ENCODE data around the gene KRT8. TPM values are rescaled to one million over a fixed set of nuclear protein-coding genes. Genes with fewer than 3 reads are reported as not detected.
A peak's percentile ranks its signal among the peaks of the same experiment; 100 is the strongest.

Gene KRT8
- polyA plus RNA-seq, 1 experiment = 18.2 TPM

DNA sequence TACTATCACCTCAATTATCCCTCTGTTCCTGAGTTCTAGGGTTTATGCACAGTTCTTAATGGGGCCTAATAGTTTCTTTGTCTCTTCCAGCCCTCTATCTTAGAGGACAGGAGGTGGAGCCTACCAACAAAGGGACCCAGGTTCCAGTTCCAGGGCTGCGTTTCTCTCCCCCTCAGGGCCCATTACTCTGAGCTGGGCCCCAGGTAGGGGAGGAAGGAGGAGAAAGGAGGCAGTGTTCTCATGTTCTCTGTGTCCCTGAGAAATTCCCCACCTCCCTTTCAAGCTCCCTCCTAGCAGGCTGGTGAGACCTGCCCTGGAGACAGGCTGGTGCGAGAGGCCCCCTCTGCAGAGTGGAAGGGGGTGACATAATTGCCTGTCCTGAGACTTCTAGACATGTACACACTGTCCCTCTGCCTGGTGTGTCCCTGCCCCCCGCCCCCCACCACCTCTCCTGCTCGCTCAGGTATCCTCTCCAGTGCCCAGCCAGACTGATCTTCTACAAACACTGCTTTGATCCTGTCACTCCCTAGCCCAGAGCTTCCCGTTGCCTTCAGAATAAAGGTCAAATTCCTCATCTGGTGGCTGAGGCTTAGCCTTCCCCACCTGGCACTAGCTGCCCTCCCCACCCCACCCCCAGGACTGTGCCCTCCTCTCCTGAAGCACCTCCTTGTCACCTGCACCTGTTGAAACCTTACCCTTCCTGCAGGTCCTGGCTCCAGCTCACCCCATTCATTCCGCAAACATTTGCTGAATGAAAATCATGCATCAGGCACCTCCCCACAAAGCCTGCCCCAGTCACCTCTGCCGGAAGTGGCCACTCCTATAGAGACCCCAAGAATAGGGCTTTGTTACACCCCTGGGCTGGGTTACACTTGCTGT lies 21.1 kb upstream of the KRT8 start:
- H3K27me3 ChIP-seq (ENCODE audit: control insufficient read depth, insufficient read depth, low read length) = no peaks in the 10 kb centered on the region
- CTCF ChIA-PET = interaction anchor here (0.6 to 5.9 kb wide), 4 partner anchors 41 to 1671 kb away, joined by 3 to 32 read pairs (median 16); no protein-coding TSS in a partner anchor
- POLR2A ChIA-PET = interaction anchor here (1.1 kb wide), 1 partner anchor 46 kb away, joined by 7 read pairs; no protein-coding TSS in a partner anchor
- DNase-seq (ENCODE audit: low read depth, low spot score) = no peak
- H3K9me3 ChIP-seq (ENCODE audit: control insufficient read depth, insufficient read depth, low read length) = no peaks in the 10 kb centered on the region
- no peak overlapping the region for H3K4me3 ChIP-seq (ENCODE audit: low read depth, low read length)
- no peak for TF ChIP-seq CTCF (IDR thresholded peaks at IDR 0.05; ENCODE audit: low read depth, low read length)
- H3K27ac ChIP-seq (ENCODE audit: low read depth, low read length) = peak overlapping the region; percentile 91

- no peaks in the 10 kb centered on the region for H3K9me3 ChIP-seq (ENCODE audit: control insufficient read depth, insufficient read depth, low read length)
- ChIA-PET CTCF (interaction anchor here (3.4 to 5.9 kb wide), 2 partner anchors 40 to 55 kb away, joined by 27 to 32 read pairs; no protein-coding TSS in a partner anchor), POLR2A (interaction anchor here (1.1 kb wide), 1 partner anchor 47 kb away, joined by 7 read pairs; no protein-coding TSS in a partner anchor)
- peak; percentile 62 for DNase-seq (ENCODE audit: low read depth, low spot score)
- H3K27ac ChIP-seq (ENCODE audit: low read depth, low read length) = peak overlapping the region; percentile 91
- H3K4me3 ChIP-seq (ENCODE audit: low read depth, low read length) = no peak overlapping the region
- H3K27me3 ChIP-seq (ENCODE audit: control insufficient read depth, insufficient read depth, low read length) = no peaks in the 10 kb centered on the region
- no peak for TF ChIP-seq CTCF (IDR thresholded peaks at IDR 0.05; ENCODE audit: low read depth, low read length)
Observed at GRCh38 chr12:52924764-52925716, 20.2 kb upstream of the KRT8 start.

- TF ChIP-seq CTCF (IDR thresholded peaks at IDR 0.05; ENCODE audit: low read depth, low read length) = no peak
- ChIA-PET CTCF (interaction anchor here (3.5 to 5.9 kb wide), 2 partner anchors 37 to 58 kb away, joined by 20 to 32 read pairs; no protein-coding TSS in a partner anchor), POLR2A (no interaction called here)
- Histone ChIP-seq H3K4me3 (ENCODE audit: low read depth, low read length) (no peak overlapping the region), H3K27me3 (ENCODE audit: control insufficient read depth, insufficient read depth, low read length) (no peaks in the 10 kb centered on the region), H3K27ac (ENCODE audit: low read depth, low read length) (no peak overlapping the region), H3K9me3 (ENCODE audit: control insufficient read depth, insufficient read depth, low read length) (no peaks in the 10 kb centered on the region)
- no peak for DNase-seq (ENCODE audit: low read depth, low spot score)
Observed at GRCh38 chr12:52921488-52922165, 16.8 kb upstream of the KRT8 start.

GRCh38 chr12:52920937-52921336 lies 16.1 kb upstream of the KRT8 start:
- no peak for DNase-seq (ENCODE audit: low read depth, low spot score)
- Histone ChIP-seq H3K9me3 (ENCODE audit: control insufficient read depth, insufficient read depth, low read length) (no peaks in the 10 kb centered on the region), H3K4me3 (ENCODE audit: low read depth, low read length) (no peak overlapping the region), H3K27me3 (ENCODE audit: control insufficient read depth, insufficient read depth, low read length) (no peaks in the 10 kb centered on the region), H3K27ac (ENCODE audit: low read depth, low read length) (no peak overlapping the region)
- no peak for TF ChIP-seq CTCF (IDR thresholded peaks at IDR 0.05; ENCODE audit: low read depth, low read length)
- CTCF ChIA-PET = interaction anchor here (3.5 to 5.9 kb wide), 2 partner anchors 36 to 59 kb away, joined by 20 to 32 read pairs; no protein-coding TSS in a partner anchor
- POLR2A ChIA-PET = no interaction called here

All from AG04450 (cell line).